ENCODE measurements around the gene SLC6A3. TPM values are rescaled to one million over a fixed set of nuclear protein-coding genes. Genes with fewer than 3 reads are reported as not detected.
"Not testable (repeated sequence)": the region's sequence is repeated elsewhere in the genome, so short reads cannot be mapped to it uniquely, and the experiment has no call there.

The SLC6A3 gene
- total RNA-seq, 1 experiment from 2014 or later, result 0.07 TPM

DNA sequence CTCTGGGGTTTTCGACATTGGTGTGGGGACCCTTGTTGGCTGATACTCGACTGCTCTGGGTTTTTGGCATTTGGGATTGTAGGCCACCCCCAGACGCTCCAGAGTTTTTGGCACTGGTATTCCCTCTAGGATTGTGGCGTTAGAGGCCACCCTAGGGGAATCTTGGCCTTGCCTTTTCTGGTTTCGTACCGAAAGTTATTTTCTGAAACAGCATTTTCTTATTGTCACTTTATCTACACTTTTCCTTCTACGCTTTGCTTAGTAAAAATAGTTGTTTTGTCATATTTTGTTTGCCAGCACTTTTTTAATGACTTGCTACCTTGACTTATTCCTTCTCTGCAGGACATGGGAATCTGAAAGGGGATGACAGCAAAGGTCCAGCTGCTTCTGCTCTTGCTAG, 75.2 kb downstream of the SLC6A3 start:
- Histone ChIP-seq H3K4me3 (ENCODE audit: insufficient read depth, low read depth, low read length) (no peak overlapping the region), H3K36me3 (replicated peaks; ENCODE audit: control insufficient read depth, insufficient read depth, low read length) (no peaks in the 10 kb centered on the region), H3K27me3 (ENCODE audit: control insufficient read depth, insufficient read depth, low read length) (no peaks in the 10 kb centered on the region)
- DNase-seq, result no peak

GRCh38 chr5:1368756-1369155, 76.5 kb downstream of the SLC6A3 start:
- Histone ChIP-seq H3K27me3 (ENCODE audit: control insufficient read depth, insufficient read depth, low read length) (no peaks in the 10 kb centered on the region), H3K4me3 (ENCODE audit: insufficient read depth, low read depth, low read length) (no peak overlapping the region), H3K36me3 (replicated peaks; ENCODE audit: control insufficient read depth, insufficient read depth, low read length) (no peaks in the 10 kb centered on the region)
- no peak for DNase-seq

DNA sequence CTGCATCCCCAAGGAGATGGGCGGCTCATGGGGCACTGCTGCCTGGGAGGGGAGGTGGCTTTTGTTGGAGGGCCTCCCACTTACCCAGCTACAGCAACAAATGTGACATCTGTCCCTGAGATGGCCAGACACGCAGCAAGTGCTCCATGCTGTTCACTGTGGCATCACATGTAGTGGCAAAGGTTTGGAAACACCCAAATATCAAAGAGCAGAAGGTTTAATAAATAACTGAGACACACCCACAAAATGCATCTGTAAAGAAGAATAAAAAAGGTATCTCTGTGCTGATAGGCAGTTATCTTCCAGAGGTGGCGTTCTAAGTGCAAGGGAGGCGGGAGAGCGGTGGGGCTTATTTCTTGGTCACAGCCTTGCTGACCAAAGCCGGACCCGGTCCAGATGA, 77.0 kb downstream of the SLC6A3 start:
- H3K36me3 ChIP-seq (replicated peaks; ENCODE audit: control insufficient read depth, insufficient read depth, low read length), result no peaks in the 10 kb centered on the region
- peak; percentile 27 for DNase-seq
- no peaks in the 10 kb centered on the region; the same call in 1 of the 2 replicates for H3K27me3 ChIP-seq (ENCODE audit: control insufficient read depth, insufficient read depth, low read length)
- H3K4me3 ChIP-seq (ENCODE audit: insufficient read depth, low read depth, low read length), result no peak overlapping the region

DNA sequence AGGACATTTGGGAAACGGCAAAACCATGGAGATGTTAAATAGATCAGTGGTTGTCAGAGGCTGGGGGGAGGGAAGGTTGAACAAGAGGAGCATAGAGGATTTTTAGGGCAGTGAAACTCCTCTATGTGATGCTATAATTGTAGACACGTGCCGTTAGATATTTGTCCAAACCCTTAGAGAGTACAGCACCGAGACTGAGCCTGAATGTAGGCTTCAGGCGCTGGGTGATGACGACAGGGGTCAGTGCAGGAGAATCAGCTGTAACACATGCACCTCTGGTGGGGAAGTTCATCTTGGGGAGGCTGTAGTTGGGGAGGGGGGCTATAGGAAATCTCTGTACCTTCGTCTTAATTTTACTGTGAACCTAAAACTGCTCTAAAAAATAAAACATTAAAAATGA, 78.1 kb downstream of the SLC6A3 start:
- peak; percentile 51 for DNase-seq

GRCh38 chr5:1366514-1366913, 78.7 kb downstream of the SLC6A3 start:
- Histone ChIP-seq H3K4me3 (ENCODE audit: insufficient read depth, low read depth, low read length) (no peak overlapping the region), H3K27me3 (ENCODE audit: control insufficient read depth, insufficient read depth, low read length) (no peaks in the 10 kb centered on the region; the same call in 1 of the 2 replicates), H3K36me3 (replicated peaks; ENCODE audit: control insufficient read depth, insufficient read depth, low read length) (no peaks in the 10 kb centered on the region)
- DNase-seq, result peak; percentile 38

More for the DNA sequence above, 78.1 kb downstream of the SLC6A3 start:
- H3K36me3 ChIP-seq (replicated peaks; ENCODE audit: control insufficient read depth, insufficient read depth, low read length), result no peaks in the 10 kb centered on the region
- H3K4me3 ChIP-seq (ENCODE audit: insufficient read depth, low read depth, low read length), result no peak overlapping the region
- no peaks in the 10 kb centered on the region; the same call in 1 of the 2 replicates for H3K27me3 ChIP-seq (ENCODE audit: control insufficient read depth, insufficient read depth, low read length)

- Histone ChIP-seq H3K36me3 (replicated peaks; ENCODE audit: control insufficient read depth, insufficient read depth, low read length) (no peaks in the 10 kb centered on the region), H3K27me3 (ENCODE audit: control insufficient read depth, insufficient read depth, low read length) (no peaks in the 10 kb centered on the region; the same call in 1 of the 2 replicates), H3K4me3 (ENCODE audit: insufficient read depth, low read depth, low read length) (no peak overlapping the region)
- DNase-seq, result peak; percentile 47
These were observed 81.0 kb downstream of the SLC6A3 start for GRCh38 chr5:1364211-1364610.

GRCh38 chr5:1363581-1363980, 81.7 kb downstream of the SLC6A3 start:
- no peak for DNase-seq
- Histone ChIP-seq H3K4me3 (ENCODE audit: insufficient read depth, low read depth, low read length) (no peak overlapping the region), H3K27me3 (ENCODE audit: control insufficient read depth, insufficient read depth, low read length) (no peaks in the 10 kb centered on the region; the same call in 1 of the 2 replicates), H3K36me3 (replicated peaks; ENCODE audit: control insufficient read depth, insufficient read depth, low read length) (no peaks in the 10 kb centered on the region)

DNA sequence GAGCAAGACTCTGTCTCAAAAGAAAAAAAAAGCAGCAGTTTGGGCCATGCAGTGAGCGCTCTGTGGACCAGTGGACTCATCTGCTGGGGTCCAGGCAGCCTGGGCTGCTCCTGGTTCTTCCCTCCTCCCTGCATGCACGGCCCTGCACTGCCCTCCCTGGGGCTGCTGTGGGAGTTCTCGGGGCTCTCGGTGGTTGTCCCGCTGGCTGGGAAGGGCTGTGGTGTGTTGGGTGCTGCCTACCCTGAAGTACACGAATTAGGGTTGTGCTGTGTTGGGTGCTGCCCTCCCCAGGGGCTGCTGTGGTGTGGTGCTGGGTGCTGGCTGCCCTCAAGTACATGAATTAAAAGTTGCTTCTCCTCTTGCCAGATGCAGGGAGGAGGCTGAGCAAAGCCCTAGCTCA, 82.1 kb downstream of the SLC6A3 start:
- Histone ChIP-seq H3K36me3 (replicated peaks; ENCODE audit: control insufficient read depth, insufficient read depth, low read length) (no peaks in the 10 kb centered on the region), H3K4me3 (ENCODE audit: insufficient read depth, low read depth, low read length) (no peak overlapping the region), H3K27me3 (ENCODE audit: control insufficient read depth, insufficient read depth, low read length) (no peaks in the 10 kb centered on the region; the same call in 1 of the 2 replicates)
- peak; percentile 59 for DNase-seq

GRCh38 chr5:1362242-1363015, 82.8 kb downstream of the SLC6A3 start:
- no peaks in the 10 kb centered on the region; the same call in 1 of the 2 replicates for H3K27me3 ChIP-seq (ENCODE audit: control insufficient read depth, insufficient read depth, low read length)
- no peak overlapping the region for H3K4me3 ChIP-seq (ENCODE audit: insufficient read depth, low read depth, low read length)
- no peaks in the 10 kb centered on the region for H3K36me3 ChIP-seq (replicated peaks; ENCODE audit: control insufficient read depth, insufficient read depth, low read length)
- DNase-seq, result no peak

DNA sequence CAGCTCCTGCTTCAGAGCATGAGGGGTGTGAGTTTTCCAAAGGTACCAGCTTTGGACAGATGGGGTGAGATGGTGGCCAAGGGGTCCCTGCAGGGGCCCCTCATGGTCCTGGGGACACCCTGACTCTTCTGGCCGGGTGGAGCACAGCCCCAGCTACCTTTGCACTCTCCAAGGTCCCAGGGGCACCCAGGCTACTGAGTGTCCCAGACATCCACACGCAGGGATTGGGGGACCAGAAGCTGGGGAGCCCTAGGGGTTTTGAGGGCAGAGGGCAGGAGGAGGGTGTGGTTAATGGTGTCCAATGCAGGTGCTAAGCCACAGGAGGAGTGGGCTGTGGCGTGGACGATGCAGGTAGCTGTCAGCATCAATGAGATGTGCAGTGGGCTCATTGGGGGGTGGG, 84.4 kb downstream of the SLC6A3 start:
- Histone ChIP-seq H3K27me3 (ENCODE audit: control insufficient read depth, insufficient read depth, low read length) (no peaks in the 10 kb centered on the region; the same call in 1 of the 2 replicates), H3K36me3 (replicated peaks; ENCODE audit: control insufficient read depth, insufficient read depth, low read length) (no peaks in the 10 kb centered on the region), H3K4me3 (ENCODE audit: insufficient read depth, low read depth, low read length) (no peak overlapping the region)
- no peak for DNase-seq

DNA sequence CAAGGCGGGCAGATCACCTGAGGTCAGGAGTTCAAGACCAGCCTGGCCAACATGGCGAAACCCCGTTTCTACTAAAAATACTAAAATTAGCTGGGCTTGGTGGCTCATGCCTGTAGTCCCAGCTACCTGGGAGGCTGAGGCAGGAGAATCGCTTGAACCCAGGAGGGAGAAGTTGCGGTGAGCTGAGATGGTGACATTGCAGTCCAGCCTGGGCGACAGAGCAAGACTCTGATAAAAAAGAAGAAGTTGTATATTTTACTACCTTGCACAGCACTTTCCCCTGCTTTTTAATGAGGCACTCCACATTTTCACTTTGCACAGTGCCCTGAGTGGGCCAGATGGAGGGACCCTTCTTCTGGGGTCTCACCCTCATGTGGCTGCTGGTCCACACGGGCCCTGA, 84.9 kb downstream of the SLC6A3 start:
- DNase-seq; H3K4me3 ChIP-seq (ENCODE audit: insufficient read depth, low read depth, low read length); H3K27me3 ChIP-seq (ENCODE audit: control insufficient read depth, insufficient read depth, low read length); H3K36me3 ChIP-seq (replicated peaks; ENCODE audit: control insufficient read depth, insufficient read depth, low read length): not testable (repeated sequence)

DNA sequence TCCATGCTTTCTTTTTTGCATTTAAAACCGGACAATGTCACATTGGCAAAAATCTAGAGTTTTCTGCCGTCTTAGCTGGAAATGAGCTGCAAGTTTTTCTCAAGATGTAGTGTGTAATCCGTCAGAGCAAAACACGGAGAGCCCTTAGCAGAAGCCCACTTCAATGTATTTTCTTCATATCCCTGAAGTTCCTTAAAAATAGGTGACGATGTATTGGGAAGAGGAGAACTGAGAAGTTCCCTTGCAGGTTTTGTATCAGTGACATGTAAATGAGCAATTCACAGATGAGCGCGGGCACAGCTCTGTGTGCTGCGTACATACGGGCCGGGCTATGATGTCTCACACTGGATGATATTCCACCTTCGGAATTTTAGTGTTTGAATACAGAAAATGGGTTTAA, 85.5 kb downstream of the SLC6A3 start:
- Histone ChIP-seq H3K27me3 (ENCODE audit: control insufficient read depth, insufficient read depth, low read length) (no peaks in the 10 kb centered on the region; the same call in 1 of the 2 replicates), H3K36me3 (replicated peaks; ENCODE audit: control insufficient read depth, insufficient read depth, low read length) (no peaks in the 10 kb centered on the region), H3K4me3 (ENCODE audit: insufficient read depth, low read depth, low read length) (no peak overlapping the region)
- DNase-seq, result no peak

- no peak overlapping the region for H3K4me3 ChIP-seq (ENCODE audit: insufficient read depth, low read depth, low read length)
- no peaks in the 10 kb centered on the region for H3K36me3 ChIP-seq (replicated peaks; ENCODE audit: control insufficient read depth, insufficient read depth, low read length)
- no peaks in the 10 kb centered on the region; the same call in 1 of the 2 replicates for H3K27me3 ChIP-seq (ENCODE audit: control insufficient read depth, insufficient read depth, low read length)
- peak; percentile 49 for DNase-seq
These were observed 86.1 kb downstream of the SLC6A3 start for GRCh38 chr5:1359031-1359645.

DNA sequence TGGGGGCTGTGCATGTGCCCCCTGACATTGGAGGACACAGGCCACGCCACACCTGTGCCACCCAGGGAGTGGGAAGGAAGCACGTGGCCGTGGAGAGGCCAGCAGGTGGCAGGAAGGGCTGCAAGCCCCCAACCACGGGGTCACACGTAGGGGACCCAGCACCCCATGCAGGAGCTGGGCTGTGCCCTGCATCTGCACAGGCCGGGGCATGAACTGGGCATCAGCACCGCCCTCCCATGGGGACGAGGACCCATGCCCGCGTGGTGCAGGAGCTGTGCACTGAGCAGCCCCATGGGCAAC, 86.6 kb downstream of the SLC6A3 start:
- peak; percentile 37 for DNase-seq
- Histone ChIP-seq H3K4me3 (ENCODE audit: insufficient read depth, low read depth, low read length) (no peak overlapping the region), H3K36me3 (replicated peaks; ENCODE audit: control insufficient read depth, insufficient read depth, low read length) (no peaks in the 10 kb centered on the region), H3K27me3 (ENCODE audit: control insufficient read depth, insufficient read depth, low read length) (no peaks in the 10 kb centered on the region; the same call in 1 of the 2 replicates)

DNA sequence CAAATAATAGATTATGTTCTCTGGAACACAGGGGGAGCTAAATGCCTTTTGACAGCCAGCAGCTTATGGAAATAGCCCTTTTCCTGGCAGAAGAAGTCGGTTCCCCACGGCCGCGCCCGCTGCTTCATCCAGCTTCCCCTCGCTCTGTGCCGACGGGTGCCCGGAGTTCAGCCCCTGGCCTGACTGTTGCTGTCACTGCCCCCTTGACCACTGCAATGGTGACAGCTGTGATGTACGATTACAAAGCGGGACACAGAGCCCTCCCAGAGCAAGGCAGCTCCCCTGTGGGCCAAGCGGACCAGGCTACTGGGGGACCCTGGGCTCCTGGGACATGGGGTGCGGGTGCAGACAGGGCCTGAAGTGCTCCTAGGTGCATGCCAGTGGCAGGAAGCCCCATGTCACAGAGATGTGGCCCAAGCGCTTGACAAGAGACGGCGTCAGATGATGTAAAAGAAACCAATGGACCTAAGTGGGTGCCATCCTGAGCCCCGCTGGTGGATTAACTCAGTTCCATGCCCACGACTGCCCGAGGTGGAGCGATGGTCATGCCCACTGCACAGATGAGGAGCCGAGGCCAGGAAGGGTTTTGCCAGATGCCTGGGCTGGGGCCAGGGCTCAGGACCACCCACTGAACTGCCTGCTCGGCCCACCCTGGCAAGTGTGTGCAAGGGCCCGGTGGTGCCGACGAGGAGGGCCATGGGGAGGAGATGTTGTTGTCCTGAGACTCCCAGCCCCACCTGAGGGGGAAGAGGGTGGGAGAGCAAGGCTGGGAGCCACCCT, 87.1 kb downstream of the SLC6A3 start:
- Histone ChIP-seq H3K27me3 (ENCODE audit: control insufficient read depth, insufficient read depth, low read length) (no peaks in the 10 kb centered on the region), H3K4me3 (ENCODE audit: insufficient read depth, low read depth, low read length) (no peak overlapping the region), H3K36me3 (replicated peaks; ENCODE audit: control insufficient read depth, insufficient read depth, low read length) (no peaks in the 10 kb centered on the region)
- peak; percentile 47 for DNase-seq

All from H7 (cell line).